NCI-H1105 (cell line): ENCODE data around the gene NLRC5.
"Not testable (repeated sequence)": the region's sequence is repeated elsewhere in the genome, so short reads cannot be mapped to it uniquely, and the experiment has no call there.

Source experiments
- DNase-seq: peaks from one replicate; lab custom pipeline; 2025; lab: John Stamatoyannopoulos, UW

The NLRC5 gene

DNA sequence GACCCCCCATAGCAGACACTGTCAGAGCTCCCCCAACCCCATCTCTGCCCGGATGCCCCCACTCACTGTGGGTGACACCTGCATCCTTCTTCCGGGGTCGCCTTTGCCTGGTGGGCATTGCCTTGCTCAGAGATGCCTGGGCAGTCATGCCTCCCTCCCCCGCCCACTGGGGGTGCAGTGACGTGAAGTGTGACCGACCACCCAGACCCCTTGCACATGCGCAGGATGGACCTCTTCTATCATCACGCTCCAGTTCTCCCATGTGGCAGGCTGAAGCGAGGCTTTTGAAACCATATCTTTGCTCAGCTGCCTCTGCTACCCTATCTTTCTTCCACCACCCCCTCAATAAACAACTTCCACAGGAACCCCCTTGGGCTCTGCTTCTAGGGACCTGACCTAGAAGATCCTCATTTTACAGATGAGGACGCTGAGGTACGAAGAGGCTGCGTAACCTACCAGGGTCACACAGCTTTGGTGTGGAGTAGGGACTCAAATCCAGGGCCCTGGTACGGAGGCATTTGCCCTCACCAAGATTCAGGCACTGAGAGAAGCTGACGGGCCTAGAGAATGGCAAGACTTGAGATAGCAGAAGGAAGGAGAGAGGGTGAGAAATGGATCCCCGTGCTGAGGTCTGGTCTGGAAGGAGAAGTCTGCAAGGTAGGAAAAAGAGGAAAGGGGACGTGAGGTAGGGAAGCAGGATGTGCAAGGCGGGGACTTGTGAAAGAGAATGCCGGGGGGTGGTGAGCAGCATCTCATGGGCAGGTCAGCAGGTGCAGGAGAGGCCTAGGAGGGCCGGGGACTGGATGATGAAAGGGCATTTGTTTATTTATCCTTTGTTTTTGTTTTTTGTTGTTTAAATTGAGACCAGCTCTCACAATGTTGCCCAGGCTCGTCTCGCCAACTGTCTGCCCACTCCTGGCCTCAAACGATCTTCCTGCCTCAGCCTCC, 14.4 kb downstream of the NLRC5 start:
- DNase-seq = no peak

DNA sequence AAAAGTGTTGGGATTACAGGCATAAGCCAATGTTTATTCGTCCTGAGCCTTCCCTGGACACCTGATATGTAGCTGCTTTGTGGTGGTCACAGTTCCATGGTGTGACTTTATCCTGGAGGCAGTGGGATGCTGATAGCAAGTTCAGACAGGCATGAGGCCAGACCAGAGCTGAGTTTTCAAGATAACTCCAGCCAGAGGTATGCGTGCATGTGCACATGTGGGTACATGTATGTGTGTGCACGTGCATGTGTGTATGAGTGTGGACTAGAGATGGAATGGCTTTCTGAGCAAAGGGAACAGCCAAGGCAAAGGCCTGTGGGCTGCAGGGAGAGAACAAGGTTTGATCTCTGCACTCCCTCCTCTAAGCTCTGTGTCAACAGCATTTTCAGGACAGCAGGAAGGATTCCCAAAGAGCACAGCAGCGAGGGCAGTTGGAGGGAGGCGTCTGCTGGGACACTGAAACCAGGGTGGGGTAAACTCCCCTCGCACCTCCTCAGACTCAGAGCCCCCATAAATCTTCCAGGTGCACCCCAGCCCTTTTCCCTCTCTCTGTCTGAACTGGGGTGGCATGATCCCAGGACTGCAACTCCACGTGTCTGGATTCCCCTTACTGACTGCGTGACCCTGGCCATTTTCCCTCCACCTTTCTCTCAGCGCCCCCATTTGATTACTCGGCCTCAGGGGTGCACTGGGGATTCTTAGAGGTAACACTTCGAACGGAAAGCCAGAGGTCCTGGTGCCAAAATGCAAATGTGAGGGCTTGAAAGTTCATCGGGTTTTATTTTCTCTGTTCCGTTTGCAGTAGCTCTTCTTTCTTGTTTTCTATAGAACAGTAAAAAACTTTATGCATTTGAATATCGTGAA, 15.3 kb downstream of the NLRC5 start:
- no peak for DNase-seq

DNA sequence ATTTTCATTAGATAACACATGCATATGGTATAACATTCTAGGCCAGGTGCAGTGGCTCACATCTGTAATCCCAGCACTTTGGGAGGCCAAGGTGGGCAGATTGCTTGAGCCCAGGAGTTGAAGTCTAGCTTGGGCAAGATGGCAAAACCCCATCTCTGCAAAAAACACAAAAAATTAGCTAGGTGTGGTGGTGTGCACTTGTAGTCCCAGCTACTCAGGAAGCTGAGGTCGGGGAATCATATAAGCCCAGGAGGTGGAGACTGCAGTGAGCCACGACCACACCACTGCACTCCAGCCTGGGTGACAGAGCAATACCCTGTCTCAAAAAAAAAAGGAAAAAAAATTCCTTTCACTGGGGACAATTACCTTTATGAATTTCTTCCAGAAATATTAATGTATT, 16.2 kb downstream of the NLRC5 start:
- DNase-seq = not testable (repeated sequence)

DNA sequence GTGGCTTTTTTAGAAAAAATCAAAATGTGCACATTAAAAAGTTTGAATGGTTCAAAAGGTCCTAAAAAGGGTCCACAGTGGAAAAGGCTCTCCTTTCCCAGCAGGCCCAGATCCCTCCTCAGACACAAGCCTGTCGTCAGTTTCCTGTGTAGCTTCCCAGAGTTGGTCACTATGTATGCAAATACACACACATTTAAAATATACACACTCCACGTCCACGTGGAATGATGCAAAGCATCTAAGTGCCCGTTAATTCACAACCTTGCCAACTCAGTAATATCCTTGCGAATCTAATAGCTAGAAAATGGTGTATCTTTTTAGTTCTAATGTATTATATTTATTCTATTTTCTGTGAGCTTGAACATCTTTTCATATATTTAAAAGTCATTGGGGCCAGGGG, 17.7 kb downstream of the NLRC5 start:
- DNase-seq = no peak

DNA sequence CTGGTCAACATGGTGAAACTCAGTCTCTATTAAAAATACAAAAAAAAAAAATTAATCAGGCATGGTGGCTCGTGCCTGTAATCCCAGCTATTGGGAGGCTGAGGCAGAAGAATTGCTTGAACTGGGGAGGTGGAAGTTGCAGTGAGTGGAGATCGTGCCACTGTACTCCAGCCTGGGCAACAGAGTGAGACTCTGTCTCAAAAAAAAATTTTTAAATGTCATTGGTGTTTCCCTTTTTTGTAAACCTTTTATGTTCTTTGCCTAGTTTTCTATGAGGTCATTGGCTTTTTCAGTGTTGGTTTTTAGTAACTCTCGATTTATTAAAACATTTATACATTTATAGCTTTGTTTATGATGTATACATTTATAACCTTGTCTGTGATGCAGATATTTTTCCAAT, 18.2 kb downstream of the NLRC5 start:
- DNase-seq = no peak

DNA sequence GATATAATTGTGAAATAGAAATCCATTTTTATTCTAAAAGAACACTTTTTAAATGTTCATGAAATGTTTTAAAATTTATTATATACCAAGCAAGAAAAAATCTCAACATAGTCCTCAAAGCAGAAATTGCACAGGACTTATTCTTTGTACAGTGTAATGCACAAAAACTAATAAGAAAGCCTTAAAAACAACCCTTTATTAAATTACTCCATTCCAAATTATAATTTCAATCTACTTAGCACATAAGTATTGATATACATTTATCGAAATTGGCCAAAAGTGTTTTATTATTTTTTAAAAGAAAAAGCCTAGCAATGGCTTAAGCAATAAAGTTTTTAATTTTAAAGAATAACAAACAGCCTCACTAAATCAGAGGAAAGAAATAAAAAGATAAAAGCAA, 19.1 kb downstream of the NLRC5 start:
- no peak for DNase-seq

DNA sequence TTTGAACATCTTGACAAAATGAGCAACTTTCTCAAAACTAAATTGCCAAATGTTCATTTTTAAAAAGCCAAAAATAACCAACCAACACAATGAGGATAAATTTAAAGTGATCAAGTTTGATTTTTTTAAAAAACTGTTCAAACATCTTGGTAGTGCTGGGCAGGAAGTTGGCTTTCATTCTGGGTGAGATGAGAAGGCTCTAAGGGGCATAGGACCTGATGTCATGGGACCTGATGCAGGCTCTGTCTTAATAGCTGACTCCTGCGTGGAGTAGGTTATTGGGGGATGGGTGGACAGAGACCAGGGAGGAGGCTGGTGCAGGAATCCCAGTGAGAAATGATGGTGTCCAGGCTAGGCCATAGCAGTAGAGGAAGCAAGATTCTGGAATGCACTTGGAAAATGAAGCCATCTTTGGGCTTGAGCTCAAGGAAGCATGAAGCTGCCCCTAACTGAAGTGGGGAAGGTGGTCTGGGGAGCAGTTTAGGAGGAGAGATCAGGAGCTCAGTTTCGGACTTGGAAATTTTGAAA, 20.4 kb downstream of the NLRC5 start:
- no peak for DNase-seq

DNA sequence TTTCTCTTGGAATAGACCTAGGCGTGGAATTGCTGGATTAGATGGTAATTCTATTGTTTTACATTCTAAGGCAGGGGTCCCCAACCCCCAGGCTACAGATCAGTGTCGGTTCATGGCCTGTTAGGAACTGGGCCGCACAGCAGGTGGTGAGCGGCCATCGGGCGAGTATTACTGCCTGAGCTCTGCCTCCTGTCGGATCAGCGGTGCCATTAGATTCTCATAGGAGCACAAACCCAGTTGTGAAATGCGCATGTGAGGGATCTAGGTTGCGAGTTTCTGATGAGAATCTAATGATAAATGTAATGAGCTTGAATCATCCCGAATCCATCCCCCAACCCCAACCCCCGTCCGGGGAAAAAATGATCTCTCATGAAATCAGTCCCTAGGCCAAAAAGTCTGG, 23.0 kb downstream of the NLRC5 start:
- no peak for DNase-seq

DNA sequence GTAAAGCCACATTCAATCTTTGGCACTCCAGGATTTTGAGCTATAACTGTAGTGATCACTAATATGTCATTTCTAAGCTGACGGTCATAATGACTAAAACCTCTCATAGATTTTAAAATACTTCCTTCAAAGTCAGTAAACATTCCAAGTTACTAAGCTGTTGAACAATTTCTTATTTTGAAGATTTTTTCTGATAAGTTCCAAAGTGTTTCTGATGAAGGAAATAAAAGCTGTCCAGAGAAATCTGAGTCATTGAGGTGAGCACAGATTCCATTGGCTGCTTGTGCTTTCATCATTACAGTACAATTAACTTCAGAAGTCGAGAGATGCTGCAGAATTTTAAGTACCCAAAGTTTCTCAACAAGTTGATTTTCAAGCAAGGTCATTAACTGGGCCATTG, 23.9 kb downstream of the NLRC5 start:
- DNase-seq = no peak

DNA sequence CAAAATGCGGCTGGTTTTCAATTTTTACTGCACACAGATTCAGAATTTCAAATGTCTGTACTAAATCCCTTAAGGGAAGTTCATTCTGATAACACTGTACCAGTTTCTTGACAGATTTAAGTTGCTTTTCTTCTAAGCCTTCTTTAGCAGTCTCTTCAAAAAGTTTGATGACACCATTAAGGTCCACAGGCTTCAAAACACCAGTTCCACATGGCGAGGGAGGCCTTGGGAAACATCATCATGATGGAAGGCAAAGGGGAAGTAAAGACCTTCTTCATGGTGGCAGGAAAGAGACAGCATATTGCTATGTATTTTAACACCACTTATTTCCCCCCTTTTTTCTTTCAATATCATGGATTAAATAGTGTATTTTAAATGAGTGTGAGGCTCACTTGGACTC, 24.5 kb downstream of the NLRC5 start:
- no peak for DNase-seq

DNA sequence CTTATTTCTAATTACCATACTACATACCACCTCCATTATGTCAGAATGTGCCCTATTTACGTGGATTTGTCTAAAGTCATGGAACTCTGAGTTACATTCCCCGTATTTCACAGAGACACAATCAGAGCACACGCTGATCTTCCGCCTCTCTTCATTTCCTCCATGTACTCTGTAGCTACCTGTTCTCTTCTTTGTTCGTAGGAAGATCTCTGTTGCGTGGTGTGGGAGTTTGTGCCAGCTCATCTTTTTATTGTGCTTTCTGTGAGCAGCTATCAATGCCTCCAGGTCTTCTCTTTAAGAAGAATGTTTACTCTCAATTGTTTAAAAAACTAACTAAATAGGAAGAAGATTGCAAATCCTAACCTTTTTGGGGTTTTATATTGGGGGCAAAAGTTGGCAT, 26.9 kb downstream of the NLRC5 start:
- DNase-seq = no peak

DNA sequence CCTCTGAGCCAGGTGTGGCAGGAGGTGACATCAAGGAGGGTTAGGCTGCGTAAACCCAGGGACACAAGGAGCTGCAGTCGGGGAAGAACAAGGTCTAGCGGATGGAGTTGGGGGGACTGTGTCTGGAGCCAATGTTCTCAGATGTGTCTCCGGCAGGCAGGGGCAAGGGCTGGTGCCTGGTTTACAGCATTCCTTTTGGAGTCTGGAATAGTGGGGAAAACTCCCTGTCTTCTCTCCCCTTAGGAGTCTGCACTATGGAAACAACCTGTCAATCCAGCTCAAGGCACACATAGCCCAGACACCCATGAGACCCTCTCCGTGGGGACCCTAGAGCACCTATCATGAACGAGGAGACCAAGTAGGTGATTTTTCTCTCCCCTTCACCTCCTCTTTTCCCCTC, 27.5 kb downstream of the NLRC5 start:
- no peak for DNase-seq

DNA sequence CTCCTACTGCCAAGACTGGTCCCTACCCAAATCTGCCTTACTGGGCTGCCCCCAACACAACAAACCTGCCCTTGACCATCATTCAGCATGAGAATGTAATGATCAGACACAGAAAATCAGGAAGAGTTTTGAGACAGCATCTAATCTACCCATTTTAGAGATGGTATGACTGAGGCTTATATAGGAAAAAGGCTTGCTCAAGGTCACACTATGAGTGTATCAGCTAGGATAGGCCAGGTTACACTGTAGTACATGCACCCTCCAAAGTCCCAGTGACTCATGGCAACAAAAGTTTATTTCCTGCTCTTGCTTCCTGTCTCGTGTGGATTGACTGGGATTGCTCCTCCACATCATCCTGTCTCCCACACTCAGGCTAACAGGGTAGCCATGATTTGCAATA, 27.9 kb downstream of the NLRC5 start:
- no peak for DNase-seq

DNA sequence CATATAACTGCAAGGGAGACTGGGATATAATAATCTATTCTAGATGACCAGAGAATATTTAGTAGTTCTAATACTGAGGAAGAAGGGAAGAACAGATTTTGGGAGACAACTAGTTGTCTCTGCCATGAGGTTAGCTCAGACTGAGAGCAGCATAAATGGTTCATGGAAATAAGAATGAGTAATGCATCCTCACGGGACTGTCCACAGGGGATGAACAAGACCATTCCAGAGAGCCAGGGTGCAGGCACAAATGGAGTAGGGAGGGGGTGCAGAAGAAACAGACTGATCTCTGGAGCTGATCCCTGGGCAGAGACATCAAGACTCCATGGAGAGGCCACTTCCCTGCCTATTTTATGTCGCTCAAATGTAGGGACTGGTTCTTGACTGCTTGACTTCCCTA, 30.4 kb downstream of the NLRC5 start:
- no peak for DNase-seq

DNA sequence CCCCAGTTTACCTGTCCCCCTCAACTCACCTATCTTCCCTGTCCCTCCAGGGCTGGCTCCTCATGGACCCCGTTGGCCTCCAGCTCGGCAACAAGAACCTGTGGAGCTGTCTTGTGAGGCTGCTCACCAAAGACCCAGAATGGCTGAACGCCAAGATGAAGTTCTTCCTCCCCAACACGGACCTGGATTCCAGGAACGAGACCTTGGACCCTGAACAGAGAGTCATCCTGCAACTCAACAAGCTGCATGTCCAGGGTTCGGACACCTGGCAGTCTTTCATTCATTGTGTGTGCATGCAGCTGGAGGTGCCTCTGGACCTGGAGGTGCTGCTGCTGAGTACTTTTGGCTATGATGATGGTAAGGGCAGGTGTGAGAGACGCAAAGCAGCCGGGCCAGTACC, 31.3 kb downstream of the NLRC5 start:
- no peak for DNase-seq

DNA sequence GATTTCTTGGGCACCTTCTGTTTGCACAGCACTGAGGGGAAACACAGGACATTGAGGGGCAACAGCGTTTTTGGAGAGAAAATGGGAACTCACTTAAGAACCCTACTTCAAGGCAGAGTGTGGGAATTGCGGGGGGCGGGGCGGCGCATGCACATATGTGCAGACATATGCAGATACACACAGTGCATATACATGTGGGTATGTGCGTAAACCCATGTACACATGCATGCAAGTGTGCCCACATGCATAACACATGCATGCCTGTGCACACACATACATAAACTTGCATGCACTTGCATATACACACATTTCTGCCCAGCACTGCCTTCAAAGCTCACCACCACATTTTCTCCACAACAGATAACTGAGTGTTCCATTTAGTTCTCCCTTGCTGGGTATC, 32.4 kb downstream of the NLRC5 start:
- DNase-seq = no peak

DNA sequence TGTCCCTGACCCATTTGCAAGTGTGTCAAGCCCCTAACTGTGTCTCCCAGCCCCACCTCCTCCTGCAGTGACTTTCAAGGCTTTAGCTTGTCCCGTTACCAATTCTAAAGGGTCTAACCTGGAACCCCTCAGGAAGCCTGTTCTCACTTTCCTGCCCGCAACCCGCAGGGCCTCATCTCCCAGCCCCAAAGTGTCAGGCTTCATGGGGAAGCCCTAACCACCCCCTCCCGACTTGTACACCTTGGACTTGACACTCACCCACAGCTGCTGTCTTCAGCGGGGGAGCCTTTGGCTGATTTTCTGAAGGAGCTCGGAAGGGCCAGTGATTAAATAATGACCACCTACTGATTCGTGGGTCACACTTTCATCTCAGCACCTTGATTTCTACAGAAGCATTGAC, 33.1 kb downstream of the NLRC5 start:
- DNase-seq = no peak

DNA sequence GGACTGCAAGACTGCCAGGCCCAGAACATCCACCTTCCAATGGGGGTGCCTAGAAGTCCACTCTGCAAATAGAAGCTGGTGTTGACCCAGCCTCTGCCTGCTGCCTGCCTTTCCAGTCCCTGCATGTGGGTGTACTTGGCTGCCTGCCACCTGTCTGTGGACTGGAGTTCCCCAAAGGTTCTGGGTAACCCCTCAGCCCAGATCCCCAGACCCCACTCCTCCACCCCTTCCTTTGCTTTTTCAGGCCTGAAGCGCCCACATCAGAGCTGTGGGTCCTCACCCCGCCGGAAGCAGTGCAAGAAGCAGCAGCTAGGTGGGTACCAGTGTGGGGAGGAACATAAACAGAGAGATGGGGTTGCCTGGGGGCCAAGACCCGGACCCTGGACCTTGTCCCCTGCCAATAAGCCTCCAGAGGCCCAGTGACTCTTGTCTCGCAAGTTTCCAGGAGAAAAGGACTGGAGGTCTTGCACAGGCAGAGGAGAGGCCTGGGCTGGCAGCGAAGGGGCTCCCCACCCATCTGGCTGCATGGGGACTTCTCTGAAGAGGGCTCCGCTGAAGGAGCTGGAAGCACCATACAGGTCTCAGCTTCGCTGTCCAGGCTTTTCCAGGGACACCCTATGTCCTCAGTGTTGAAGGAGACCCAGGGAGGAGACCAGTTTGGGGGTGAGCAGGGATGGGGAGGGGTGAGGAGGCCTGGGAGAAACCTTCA, 34.3 kb downstream of the NLRC5 start:
- DNase-seq = no peak

DNA sequence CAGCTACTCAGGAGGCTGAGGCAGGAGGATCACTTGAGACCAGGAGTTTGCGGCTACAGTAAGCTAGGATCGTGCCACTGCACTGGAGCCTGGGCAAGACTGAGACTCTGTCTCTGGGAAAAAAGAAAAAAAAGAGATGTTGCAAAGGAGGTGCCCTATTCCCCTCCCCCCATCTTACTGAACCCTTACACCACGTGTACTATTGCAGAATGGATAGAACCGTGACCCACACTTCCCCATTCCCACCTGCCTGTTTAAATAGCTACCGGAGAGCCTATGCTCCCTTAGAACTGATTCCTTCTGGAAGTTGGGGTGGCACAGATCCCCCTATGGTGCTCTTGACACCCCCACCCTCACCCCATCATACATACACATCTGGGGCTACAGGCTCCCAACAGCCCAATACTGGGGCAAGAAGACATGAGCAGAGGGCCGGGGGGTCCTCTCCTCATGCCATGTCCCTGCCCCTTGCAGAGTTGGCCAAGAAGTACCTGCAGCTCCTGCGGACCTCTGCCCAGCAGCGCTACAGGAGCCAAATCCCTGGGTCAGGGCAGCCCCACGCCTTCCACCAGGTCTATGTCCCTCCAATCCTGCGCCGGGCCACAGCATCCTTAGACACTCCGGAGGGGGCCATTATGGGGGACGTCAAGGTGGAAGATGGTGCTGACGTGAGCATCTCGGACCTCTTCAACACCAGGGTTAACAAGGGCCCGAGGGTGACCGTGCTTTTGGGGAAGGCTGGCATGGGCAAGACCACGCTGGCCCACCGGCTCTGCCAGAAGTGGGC, 35.7 kb downstream of the NLRC5 start:
- no peak for DNase-seq

DNA sequence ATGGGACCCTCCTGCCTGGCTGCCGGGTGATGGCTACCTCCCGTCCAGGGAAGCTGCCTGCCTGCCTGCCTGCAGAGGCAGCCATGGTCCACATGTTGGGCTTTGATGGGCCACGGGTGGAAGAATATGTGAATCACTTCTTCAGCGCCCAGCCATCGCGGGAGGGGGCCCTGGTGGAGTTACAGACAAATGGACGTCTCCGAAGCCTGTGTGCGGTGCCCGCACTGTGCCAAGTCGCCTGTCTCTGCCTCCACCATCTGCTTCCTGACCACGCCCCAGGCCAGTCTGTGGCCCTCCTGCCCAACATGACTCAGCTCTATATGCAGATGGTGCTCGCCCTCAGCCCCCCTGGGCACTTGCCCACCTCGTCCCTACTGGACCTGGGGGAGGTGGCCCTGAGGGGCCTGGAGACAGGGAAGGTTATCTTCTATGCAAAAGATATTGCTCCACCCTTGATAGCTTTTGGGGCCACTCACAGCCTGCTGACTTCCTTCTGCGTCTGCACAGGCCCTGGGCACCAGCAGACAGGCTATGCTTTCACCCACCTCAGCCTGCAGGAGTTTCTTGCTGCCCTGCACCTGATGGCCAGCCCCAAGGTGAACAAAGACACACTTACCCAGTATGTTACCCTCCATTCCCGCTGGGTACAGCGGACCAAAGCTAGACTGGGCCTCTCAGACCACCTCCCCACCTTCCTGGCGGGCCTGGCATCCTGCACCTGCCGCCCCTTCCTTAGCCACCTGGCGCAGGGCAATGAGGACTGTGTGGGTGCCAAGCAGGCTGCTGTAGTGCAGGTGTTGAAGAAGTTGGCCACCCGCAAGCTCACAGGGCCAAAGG, 36.8 kb downstream of the NLRC5 start:
- no peak for DNase-seq

DNA sequence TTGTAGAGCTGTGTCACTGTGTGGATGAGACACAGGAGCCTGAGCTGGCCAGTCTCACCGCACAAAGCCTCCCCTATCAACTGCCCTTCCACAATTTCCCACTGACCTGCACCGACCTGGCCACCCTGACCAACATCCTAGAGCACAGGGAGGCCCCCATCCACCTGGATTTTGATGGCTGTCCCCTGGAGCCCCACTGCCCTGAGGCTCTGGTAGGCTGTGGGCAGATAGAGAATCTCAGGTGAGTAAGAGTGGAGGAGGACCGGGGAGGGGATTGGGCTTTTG, 37.4 kb downstream of the NLRC5 start:
- no peak for DNase-seq
